ENCODE results near the gene INPP5A.

DNA sequence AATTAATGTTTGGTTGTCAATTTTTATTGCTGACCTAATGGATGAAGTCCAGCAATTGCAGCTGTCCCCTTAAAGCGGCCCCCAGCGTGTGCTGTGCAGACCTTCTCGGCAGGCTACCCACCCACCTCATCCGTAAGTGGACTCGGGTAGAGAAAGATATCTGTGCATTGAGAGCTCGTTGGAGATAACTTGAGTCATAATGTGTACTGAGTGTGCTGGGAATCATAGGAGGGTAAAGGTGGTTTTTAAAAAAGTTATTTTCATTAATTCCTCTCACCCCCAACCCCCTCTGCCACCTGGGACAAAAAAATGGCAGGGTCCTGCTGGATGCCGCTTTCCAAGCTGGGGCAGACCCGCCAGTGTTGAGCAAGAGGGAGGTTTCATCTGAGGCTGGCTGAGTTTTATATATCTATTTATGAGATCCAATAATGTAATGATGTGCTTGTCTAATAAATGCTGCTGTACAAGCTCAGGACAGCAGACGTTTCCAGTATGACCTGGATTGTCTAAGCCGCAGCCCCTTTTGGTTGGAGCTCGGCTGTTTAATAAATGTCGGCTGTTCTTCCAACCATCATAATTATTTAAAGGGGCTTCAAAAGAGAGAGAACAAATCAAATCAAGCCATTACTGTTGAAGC is 129.2 kb downstream of the INPP5A start:
- TF ChIP-seq, protein P1, sequence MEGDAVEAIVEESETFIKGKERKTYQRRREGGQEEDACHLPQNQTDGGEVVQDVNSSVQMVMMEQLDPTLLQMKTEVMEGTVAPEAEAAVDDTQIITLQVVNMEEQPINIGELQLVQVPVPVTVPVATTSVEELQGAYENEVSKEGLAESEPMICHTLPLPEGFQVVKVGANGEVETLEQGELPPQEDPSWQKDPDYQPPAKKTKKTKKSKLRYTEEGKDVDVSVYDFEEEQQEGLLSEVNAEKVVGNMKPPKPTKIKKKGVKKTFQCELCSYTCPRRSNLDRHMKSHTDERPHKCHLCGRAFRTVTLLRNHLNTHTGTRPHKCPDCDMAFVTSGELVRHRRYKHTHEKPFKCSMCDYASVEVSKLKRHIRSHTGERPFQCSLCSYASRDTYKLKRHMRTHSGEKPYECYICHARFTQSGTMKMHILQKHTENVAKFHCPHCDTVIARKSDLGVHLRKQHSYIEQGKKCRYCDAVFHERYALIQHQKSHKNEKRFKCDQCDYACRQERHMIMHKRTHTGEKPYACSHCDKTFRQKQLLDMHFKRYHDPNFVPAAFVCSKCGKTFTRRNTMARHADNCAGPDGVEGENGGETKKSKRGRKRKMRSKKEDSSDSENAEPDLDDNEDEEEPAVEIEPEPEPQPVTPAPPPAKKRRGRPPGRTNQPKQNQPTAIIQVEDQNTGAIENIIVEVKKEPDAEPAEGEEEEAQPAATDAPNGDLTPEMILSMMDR (IDR thresholded peaks at IDR 0.05): no peak
- no peak for TF ChIP-seq EZH2 (IDR thresholded peaks at IDR 0.05)
